Esophagus muscularis mucosa (tissue), 4 donors: ENCODE results near the gene COX4I1. TPM values are rescaled to one million over a fixed set of nuclear protein-coding genes. Genes with fewer than 3 reads are reported as not detected.

ENCODE experiments used
- DNase-seq: peaks from one replicate; pipeline ENCODE4 v3.0.0-alpha.2; 2017; ENCODE audit errors: extremely low spot score
- H3K27ac ChIP-seq, 4 donors: fragments of 200-600 bp; sonication (generic); replicated peaks in 1 of 4; 1 replicate in 3 of 4; 2 replicates in 1 of 4; pipeline ENCODE4 v1.5.1; 2016 to 2019; ENCODE audit warnings: mild to moderate bottlenecking in 1 of 4
- H3K27me3 ChIP-seq, 4 donors: fragments of 200-600 bp; sonication (generic); one replicate each; pipeline versions ENCODE4 v1.5.1 to v1.6.0; 2016 to 2019
- H3K36me3 ChIP-seq, 4 donors: fragments of 200-600 bp; sonication (generic); one replicate each; pipeline ENCODE4 v1.5.1; 2016 to 2019
- H3K4me1 ChIP-seq, 4 donors: fragments of 200-600 bp; sonication (generic); one replicate each; pipeline ENCODE4 v1.5.1; 2016 to 2019
- H3K4me3 ChIP-seq, 4 donors: fragments of 200-600 bp; sonication (generic); 1 replicate in 2 of 4; 2 replicates in 2 of 4; pipeline ENCODE4 v1.5.1; 2016 to 2019; ENCODE audit warnings: mild to moderate bottlenecking in 4 of 4, moderate library complexity in 1 of 4
- H3K9me3 ChIP-seq, 4 donors: fragments of 200-600 bp; sonication (generic); 1 replicate in 3 of 4; 2 replicates in 1 of 4; pipeline ENCODE4 v1.5.1; 2016 to 2019
- CTCF ChIP-seq, 3 experiments: fragments of 200-600 bp in 2 of 3; fragments of 450-650 bp in 1 of 3; sonication (generic) in 2 of 3; IDR thresholded peaks; one replicate each; pipeline ENCODE4 v1.5.1; 2017 to 2019; ENCODE audit warnings: antibody characterized with exemption in 3 of 3, mild to moderate bottlenecking in 2 of 3, moderate library complexity in 1 of 3
- EP300 ChIP-seq: sonication (generic); formaldehyde crosslinking; IDR thresholded peaks from one replicate; pipeline ENCODE4 v1.6.1; 2017; ENCODE audit warnings: antibody characterized with exemption
- POLR2A ChIP-seq: fragments of 450-650 bp; IDR thresholded peaks from one replicate; pipeline ENCODE4 v1.6.1; 2017; ENCODE audit warnings: antibody characterized with exemption, moderate library complexity, mild to moderate bottlenecking, low read depth
- POLR2AphosphoS5 ChIP-seq, 2 donors: sonication (generic); formaldehyde crosslinking; IDR thresholded peaks; one replicate each; pipeline ENCODE4 v1.6.1; 2017; ENCODE audit warnings: antibody characterized with exemption in 2 of 2
- WGBS: methylation state at CpG from one replicate; pipeline ENCODE4 v1.1.5; 2018; 5-methylcytosine and 5-hydroxymethylcytosine counted together
- intact Hi-C: fragments of 100-400 bp; cut with DNase I; formaldehyde crosslinking; loops from one replicate; pipeline ENCODE4 v1.15.1; 2023
- total RNA-seq, 4 donors: library from RNA; depleted of rRNA; stranded (reverse); fragments of >200 nt; gene quantifications; one replicate each; pipeline versions ENCODE4 v1.1.0 to v1.2.1, GENCODE V29; 2016

The COX4I1 gene
- total RNA-seq, 4 donors from 2014 or later, result 555 to 640 (median 575) TPM

GRCh38 chr16:85851034-85851785, 51.7 kb downstream of the COX4I1 start:
- 75% methylated on average over 15 of the region's 15 CpGs for WGBS
- intact Hi-C loops, result no loop called here
- Histone ChIP-seq H3K4me3 (no peak overlapping the region), H3K36me3 (no peaks in the 10 kb centered on the region), H3K9me3 (no peaks in the 10 kb centered on the region), H3K4me1 (no peaks in the 10 kb centered on the region), H3K27ac (no peak overlapping the region), H3K27me3 (peaks cover 0 to 16% (median 0%) of the 10 kb centered on the region in 4 donors)
- TF ChIP-seq EP300 (no peak), POLR2AphosphoS5 (IDR thresholded peaks at IDR 0.05) (no peak), CTCF (IDR thresholded peaks at IDR 0.05) (no peak), POLR2A (no peak)
- no peak for DNase-seq

DNA sequence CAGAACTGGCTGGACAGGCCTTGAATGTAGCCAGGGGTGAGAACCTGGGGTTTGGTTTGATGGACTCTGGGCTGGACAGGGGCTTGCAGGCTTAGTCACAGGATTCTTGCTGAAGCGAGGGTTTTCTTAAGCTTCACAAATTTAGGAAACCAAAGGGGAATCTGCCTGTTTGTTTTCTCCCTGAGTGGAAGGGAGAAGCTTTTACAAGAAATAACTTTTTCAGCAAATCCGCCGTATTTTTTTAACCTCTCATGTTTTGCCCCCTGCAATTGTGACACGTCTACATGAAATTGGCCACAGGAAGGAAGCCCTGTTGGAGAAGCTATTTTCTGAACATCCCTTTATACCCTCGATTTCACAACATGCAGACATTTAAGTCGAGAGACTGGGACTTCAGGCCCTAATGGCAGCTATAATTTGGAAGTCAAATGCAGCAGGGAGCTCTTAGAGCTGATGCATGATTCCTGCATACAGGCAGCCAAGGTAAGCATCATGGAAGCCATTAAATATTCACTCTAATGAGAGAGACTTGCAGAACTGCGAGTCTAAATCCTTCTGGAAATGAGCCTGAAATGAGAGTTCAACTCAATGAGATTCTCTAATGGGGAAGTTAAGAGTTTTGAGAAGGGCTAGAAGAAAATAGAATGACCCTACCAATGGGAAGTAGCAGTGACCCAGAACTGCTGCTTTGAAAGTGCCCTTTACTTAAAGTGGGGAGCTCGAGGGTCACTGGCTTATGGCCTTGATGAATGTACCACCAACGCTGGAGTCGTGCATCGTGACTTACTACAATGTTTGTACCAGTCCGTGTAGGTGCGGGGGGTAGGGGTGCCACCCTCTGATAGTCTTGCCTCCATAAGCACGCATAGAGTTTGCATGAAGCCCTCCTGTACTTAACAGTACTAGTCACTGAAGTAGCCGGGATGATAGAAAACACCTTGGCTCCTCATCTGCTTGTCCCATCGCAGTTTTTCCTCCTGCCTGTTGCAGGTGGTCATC, 54.4 kb downstream of the COX4I1 start:
- Histone ChIP-seq H3K27me3 (peaks cover 0 to 5% (median 0%) of the 10 kb centered on the region in 4 donors), H3K9me3 (no peaks in the 10 kb centered on the region), H3K4me3 (no peak overlapping the region), H3K27ac (no peak overlapping the region), H3K4me1 (no peaks in the 10 kb centered on the region), H3K36me3 (no peaks in the 10 kb centered on the region)
- 85% methylated on average over 16 of the region's 16 CpGs for WGBS
- TF ChIP-seq EP300 (no peak), POLR2A (no peak), CTCF (IDR thresholded peaks at IDR 0.05) (no peak), POLR2AphosphoS5 (IDR thresholded peaks at IDR 0.05) (no peak)
- DNase-seq, result no peak
- intact Hi-C loops, result no loop called here

- no peaks in the 10 kb centered on the region for H3K27me3 ChIP-seq
- TF ChIP-seq POLR2A (no peak), POLR2AphosphoS5 (IDR thresholded peaks at IDR 0.05) (no peak), EP300 (no peak), CTCF (IDR thresholded peaks at IDR 0.05) (no peak)
- H3K4me3 ChIP-seq, result no peak overlapping the region
- H3K9me3 ChIP-seq, result no peaks in the 10 kb centered on the region
- 100% methylated on average over 1 of the region's 1 CpG for whole genome bisulfite sequencing
- no peaks in the 10 kb centered on the region for H3K36me3 ChIP-seq
- intact Hi-C loops, result no loop called here
- DNase-seq, result no peak
- no peaks in the 10 kb centered on the region for H3K4me1 ChIP-seq
- no peak overlapping the region for H3K27ac ChIP-seq
Measured at GRCh38 chr16:85854935-85855334, 55.4 kb downstream of the COX4I1 start.

DNA sequence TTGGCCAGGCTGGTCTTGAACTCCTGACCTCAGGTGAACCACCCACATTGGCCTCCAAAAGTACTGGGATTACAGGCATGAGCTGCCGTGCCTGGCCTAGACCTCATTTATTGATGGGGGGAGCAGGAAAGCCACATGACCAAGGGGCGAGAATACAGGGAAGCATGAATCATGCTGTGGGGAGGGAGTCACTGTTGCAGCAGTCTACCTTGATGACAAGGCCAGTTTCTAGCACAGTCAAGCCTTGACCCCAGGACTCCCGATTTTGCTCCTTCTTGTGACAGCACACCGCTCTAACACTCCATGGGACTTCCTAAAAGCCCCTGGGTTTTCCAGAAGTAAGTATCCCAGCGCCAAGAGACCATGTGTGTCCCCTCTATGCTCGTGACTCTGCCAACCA, 56.6 kb downstream of the COX4I1 start:
- no peak for DNase-seq
- intact Hi-C loops, result no loop called here
- no peaks in the 10 kb centered on the region for H3K27me3 ChIP-seq
- no peaks in the 10 kb centered on the region for H3K9me3 ChIP-seq
- no peak overlapping the region for H3K27ac ChIP-seq
- no peaks in the 10 kb centered on the region for H3K4me1 ChIP-seq
- TF ChIP-seq POLR2A (no peak), CTCF (IDR thresholded peaks at IDR 0.05) (no peak), POLR2AphosphoS5 (IDR thresholded peaks at IDR 0.05) (no peak), EP300 (no peak)
- WGBS, result 79% methylated on average over 6 of the region's 6 CpGs
- no peak overlapping the region for H3K4me3 ChIP-seq
- H3K36me3 ChIP-seq, result no peaks in the 10 kb centered on the region
